ENCODE results near the gene NEURL4.

Gene NEURL4

DNA sequence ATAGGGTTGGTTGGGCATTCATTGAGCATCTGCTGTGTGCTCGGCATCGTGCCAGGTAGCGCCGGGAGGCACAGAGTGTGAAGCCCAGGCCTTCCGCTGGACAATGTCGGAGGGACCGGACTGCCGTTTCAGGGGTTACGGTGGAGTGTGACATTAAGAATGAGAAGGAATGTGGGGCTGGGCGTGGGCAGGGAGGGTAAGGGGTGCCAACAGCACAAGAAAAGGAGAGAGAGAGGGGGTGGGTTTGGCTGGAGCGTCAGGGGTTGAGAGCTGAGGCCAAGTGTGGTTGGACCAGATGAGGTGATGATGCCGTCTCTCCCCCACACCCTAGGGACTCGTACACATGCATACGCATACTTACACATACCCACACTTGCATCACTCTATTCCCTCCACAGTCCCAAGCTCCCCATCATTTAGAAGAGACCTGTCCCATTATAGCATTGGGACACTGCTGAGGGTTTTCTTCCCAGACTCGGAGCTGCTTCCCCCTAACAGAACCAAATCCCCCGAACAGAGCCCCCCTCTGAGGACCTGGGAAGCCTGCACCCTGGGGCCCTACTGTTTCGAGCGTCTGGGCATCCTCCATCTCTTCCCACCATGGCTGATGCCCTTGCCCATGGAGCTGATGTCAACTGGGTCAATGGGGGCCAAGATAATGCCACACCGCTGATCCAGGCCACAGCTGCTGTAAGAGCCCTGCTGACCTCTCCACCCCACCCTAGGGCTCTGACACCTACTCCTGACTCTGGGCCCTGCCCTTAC, 19.5 kb upstream of the NEURL4 start:
- POLR2A ChIA-PET (ENCODE audit: low non-redundant PET), result no interaction called here
- CTCF ChIA-PET, result interaction anchor here (1.0 to 1.1 kb wide), 2 partner anchors 19 to 88 kb away, joined by 3 read pairs; no protein-coding TSS in a partner anchor
- peak overlapping the region; percentile 100 for H3K27ac ChIP-seq
- TF ChIP-seq, protein P1, sequence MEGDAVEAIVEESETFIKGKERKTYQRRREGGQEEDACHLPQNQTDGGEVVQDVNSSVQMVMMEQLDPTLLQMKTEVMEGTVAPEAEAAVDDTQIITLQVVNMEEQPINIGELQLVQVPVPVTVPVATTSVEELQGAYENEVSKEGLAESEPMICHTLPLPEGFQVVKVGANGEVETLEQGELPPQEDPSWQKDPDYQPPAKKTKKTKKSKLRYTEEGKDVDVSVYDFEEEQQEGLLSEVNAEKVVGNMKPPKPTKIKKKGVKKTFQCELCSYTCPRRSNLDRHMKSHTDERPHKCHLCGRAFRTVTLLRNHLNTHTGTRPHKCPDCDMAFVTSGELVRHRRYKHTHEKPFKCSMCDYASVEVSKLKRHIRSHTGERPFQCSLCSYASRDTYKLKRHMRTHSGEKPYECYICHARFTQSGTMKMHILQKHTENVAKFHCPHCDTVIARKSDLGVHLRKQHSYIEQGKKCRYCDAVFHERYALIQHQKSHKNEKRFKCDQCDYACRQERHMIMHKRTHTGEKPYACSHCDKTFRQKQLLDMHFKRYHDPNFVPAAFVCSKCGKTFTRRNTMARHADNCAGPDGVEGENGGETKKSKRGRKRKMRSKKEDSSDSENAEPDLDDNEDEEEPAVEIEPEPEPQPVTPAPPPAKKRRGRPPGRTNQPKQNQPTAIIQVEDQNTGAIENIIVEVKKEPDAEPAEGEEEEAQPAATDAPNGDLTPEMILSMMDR (conservative IDR thresholded peaks at IDR 0.05; ENCODE audit: low read depth), result no peak
- DNase-seq (ENCODE audit: low spot score), result no peak

DNA sequence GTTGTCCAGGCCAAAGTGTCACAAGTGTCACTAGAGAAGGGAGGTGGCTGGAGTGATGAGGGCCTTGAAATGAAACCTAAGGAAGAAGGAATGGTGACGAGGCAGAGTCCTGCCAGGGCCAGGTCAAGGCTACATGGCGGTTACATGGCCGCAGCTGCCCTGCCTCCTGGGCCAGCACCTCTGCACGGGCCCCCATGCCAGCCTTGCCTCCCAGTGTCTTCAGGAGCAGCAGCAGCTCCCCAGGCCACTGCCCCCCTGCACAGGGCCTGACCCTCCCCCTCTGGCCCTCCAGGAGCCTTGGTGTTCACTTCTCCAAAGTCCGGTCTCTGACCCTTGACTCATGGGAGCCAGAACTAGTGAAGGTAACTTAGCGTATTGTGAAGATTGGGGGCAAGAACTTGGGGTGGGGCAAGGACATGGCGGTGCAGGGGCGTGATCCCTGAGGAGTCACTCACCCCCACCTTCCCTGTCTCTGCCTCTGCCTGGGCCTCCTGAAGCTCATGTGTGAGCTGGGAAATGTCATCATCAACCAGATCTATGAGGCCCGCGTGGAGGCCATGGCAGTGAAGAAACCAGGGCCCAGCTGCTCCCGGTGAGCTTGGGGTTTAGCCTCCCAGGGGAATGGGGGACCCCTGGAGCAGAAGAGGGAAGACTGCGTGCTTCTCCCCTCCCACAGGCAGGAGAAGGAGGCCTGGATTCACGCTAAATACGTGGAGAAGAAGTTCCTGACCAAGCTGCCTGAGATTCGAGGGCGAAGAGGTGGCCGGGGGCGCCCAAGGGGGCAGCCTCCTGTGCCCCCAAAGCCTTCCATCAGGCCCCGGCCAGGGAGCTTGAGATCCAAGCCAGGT, 18.7 kb upstream of the NEURL4 start:
- POLR2A ChIA-PET (ENCODE audit: low non-redundant PET), result no interaction called here
- TF ChIP-seq, protein P1 (conservative IDR thresholded peaks at IDR 0.05; ENCODE audit: low read depth), result no peak
- DNase-seq (ENCODE audit: low spot score), result no peak
- CTCF ChIA-PET, result interaction anchor here (0.5 to 1.0 kb wide), 4 partner anchors 18 to 489 kb away, joined by 3 to 5 read pairs (median 3); no protein-coding TSS in a partner anchor
- H3K27ac ChIP-seq, result peak overlapping the region; percentile 100

DNA sequence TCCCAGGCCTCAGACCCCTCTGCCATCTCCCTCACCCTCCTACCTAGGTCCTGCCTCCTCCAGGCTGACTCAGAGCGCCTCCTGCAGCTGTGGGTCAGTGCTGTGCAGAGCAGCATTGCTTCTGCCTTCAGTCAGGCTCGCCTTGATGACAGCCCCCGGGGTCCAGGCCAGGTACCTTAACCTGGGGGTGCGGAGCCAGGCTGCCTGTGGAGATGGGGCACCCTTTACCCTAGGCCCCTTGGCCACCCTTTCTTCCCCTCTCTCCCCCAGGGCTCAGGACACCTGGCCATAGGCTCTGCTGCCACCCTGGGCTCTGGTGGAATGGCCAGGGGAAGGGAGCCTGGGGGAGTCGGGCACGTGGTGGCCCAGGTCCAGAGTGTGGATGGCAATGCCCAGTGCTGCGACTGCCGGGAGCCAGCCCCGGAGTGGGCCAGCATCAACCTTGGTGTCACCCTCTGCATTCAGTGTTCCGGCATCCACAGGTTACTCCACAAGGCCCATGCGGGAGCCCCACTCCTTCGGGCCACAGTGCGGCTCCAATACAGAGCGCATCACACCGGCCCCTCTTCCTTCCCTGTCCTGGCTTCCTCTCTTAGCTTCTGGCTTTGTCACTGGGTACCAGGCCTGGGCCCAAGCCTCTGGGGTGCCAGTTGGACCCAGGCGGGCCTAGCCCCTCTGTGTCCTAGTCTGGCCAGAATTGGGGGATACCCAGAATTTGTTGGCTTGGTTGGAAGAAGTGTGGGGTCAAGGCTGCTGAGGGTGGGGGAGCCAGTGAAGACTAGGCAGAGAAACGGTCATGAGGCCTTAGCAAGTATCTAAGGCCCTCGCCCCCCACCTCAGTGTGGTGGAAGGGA, 17.9 kb upstream of the NEURL4 start:
- ChIA-PET POLR2A (ENCODE audit: low non-redundant PET) (no interaction called here), CTCF (interaction anchor here (0.5 to 0.8 kb wide), 3 partner anchors 22 to 29 kb away, joined by 3 to 5 read pairs (median 4); no protein-coding TSS in a partner anchor)
- DNase-seq (ENCODE audit: low spot score), result no peak
- TF ChIP-seq, protein P1 (conservative IDR thresholded peaks at IDR 0.05; ENCODE audit: low read depth), result no peak
- H3K27ac ChIP-seq, result no peak overlapping the region

DNA sequence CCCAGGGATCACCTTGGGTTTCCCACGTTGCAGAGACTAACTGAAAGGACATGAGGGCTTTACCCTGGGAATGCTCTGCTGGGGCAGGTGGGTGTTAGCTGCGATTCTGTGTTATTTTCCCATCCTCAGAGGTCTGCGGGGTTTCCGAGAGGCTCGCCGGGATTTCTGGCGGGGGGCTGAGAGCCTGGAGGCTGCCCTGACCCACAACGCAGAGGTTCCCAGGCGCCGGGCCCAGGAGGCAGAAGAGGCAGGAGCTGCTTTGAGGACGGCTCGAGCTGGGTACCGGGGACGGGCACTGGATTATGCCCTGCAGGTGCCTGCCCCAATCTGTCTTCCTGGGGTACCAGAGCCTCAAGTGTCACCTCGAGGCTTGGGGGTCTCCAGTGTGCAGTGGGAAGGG, 14.1 kb upstream of the NEURL4 start:
- CTCF ChIA-PET, result interaction anchor here (1.5 kb wide), 1 partner anchor 14 kb away, joined by 6 read pairs; the partner anchor contains the start of gene NEURL4
- no peak overlapping the region for H3K27ac ChIP-seq
- TF ChIP-seq, protein P1 (conservative IDR thresholded peaks at IDR 0.05; ENCODE audit: low read depth), result no peak
- DNase-seq (ENCODE audit: low spot score), result no peak
- POLR2A ChIA-PET (ENCODE audit: low non-redundant PET), result no interaction called here

DNA sequence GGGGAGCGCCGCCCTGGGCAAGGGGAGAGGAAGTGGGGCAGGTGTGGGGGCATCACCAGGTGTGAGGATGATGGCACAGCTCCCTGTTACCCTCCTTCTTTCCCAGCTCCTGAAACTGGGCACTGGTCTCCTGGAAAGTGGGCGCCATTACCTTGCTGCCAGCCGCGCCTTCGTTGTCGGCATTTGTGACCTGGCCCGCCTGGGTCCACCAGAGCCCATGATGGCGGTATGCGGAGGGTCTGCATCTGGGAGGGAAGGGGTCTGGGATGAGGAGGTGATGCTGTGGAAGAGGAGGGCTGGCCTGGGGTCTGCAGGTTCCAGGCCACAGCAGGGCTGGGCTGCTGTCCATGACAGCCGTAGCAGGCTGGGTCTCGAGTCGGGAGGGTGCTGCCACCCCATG, 12.7 kb upstream of the NEURL4 start:
- ChIA-PET CTCF (no interaction called here), POLR2A (ENCODE audit: low non-redundant PET) (interaction anchor here (0.6 kb wide), 1 partner anchor 100 kb away, joined by 3 read pairs; no protein-coding TSS in a partner anchor)
- no peak for DNase-seq (ENCODE audit: low spot score)
- no peak overlapping the region for H3K27ac ChIP-seq
- TF ChIP-seq, protein P1 (conservative IDR thresholded peaks at IDR 0.05; ENCODE audit: low read depth), result no peak
